Gastrocnemius medialis (tissue), 4 donors: ENCODE measurements around the gene PLET1. TPM values are rescaled to one million over a fixed set of nuclear protein-coding genes. Genes with fewer than 3 reads are reported as not detected.

ENCODE experiments used
- ATAC-seq, 2 donors: fragments of 150-250 bp; one replicate each; pipeline ENCODE4 v1.9.1; 2016
- DNase-seq, 2 donors: peaks; one replicate each; pipeline ENCODE4 v3.0.0-alpha.2; 2019
- H3K27ac ChIP-seq, 4 donors: fragments of 200-600 bp; sonication (generic); 1 replicate in 1 of 4; 2 replicates in 3 of 4; pipeline ENCODE4 v1.5.1; 2016 to 2018; ENCODE audit warnings: mild to moderate bottlenecking in 2 of 4, moderate library complexity in 1 of 4
- H3K27me3 ChIP-seq, 3 donors: fragments of 200-600 bp; sonication (generic) in 2 of 3; 1 replicate in 1 of 3; 2 replicates in 2 of 3; pipeline versions ENCODE4 v1.5.1 to v1.6.0; 2016 to 2019; ENCODE audit warnings: mild to moderate bottlenecking in 1 of 3, moderate library complexity in 1 of 3
- H3K36me3 ChIP-seq, 2 donors: fragments of 200-600 bp; sonication (generic) in 1 of 2; one replicate each; pipeline ENCODE4 v1.5.1; 2017 to 2018
- H3K4me1 ChIP-seq, 2 donors: fragments of 200-600 bp; sonication (generic) in 1 of 2; one replicate each; pipeline ENCODE4 v1.5.1; 2016 to 2017; ENCODE audit warnings: mild to moderate bottlenecking in 2 of 2
- H3K4me3 ChIP-seq, 4 donors: fragments of 200-600 bp; sonication (generic) in 3 of 4; 1 replicate in 1 of 4; 2 replicates in 3 of 4; pipeline ENCODE4 v1.5.1; 2016 to 2019; ENCODE audit warnings: mild to moderate bottlenecking in 2 of 4
- H3K9me3 ChIP-seq, 3 donors: fragments of 200-600 bp; sonication (generic) in 2 of 3; 1 replicate in 1 of 3; 2 replicates in 2 of 3; pipeline ENCODE4 v1.5.1; 2016 to 2019
- POLR2A ChIP-seq, 2 donors: fragments of 450-650 bp; IDR thresholded peaks; one replicate each; pipeline ENCODE4 v1.6.1; 2017; ENCODE audit warnings: antibody characterized with exemption in 2 of 2, mild to moderate bottlenecking in 2 of 2, moderate library complexity in 2 of 2
- in situ Hi-C, 4 donors: fragments of 200-750 bp; cut with MboI; loops; one replicate each; pipeline versions ENCODE4 v1.15.0 to v1.8.0; 2017; ENCODE audit warnings: low sequenced_read_pairs in 4 of 4
- intact Hi-C: fragments of 100-400 bp; cut with DNase I; formaldehyde crosslinking; loops from one replicate; pipeline ENCODE4 v1.15.1; 2023; ENCODE audit warnings: low total_unique reads
- total RNA-seq, 4 donors: library from RNA; depleted of rRNA; stranded (reverse); fragments of >200 nt; gene quantifications; one replicate each; pipeline versions ENCODE4 v1.1.0 to v1.2.3, GENCODE V29; 2016
- TF ChIP-seq, protein P1 (sequence below), 5 experiments: fragments of 450-650 bp in 3 of 5; fragments of 200-600 bp in 2 of 5; sonication (generic) in 2 of 5; IDR thresholded peaks in 4 of 5; conservative IDR thresholded peaks in 1 of 5; 1 replicate in 4 of 5; 2 replicates in 1 of 5; pipeline ENCODE4 v1.5.1; 2016 to 2019; ENCODE audit warnings: antibody characterized with exemption in 5 of 5, mild to moderate bottlenecking in 3 of 5, moderate library complexity in 3 of 5

Gene PLET1
- total RNA-seq, 4 donors from 2014 or later: not detected

DNA sequence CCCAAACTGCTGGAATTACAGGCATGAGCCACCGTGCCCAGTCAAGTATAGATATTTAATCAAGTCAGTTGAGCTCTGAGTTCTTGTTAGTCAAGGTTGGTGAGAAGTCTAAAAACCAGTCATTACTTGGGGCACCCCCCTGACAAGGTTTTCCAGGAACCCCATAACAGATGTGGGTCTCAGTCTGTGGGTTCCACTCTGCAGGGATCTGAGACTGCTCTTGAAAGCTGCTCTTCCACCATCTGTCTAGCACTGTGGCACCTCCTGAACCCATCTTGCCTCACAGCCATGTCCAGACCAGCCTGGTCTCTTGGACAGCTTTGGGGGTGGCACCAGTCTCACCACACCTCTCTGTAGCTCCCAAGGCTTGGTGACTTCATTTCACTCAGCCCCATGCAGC lies 44.3 kb upstream of the PLET1 start:
- in situ Hi-C loops: no loop called here
- no peak overlapping the region for H3K4me3 ChIP-seq
- no peaks in the 10 kb centered on the region for H3K27me3 ChIP-seq
- H3K9me3 ChIP-seq: no peaks in the 10 kb centered on the region
- no peak overlapping the region for H3K27ac ChIP-seq
- intact Hi-C loops: no loop called here
- H3K4me1 ChIP-seq: peaks cover 14 to 15% of the 10 kb centered on the region in 2 donors
- peaks cover 0 to 3% of the 10 kb centered on the region in 2 donors for H3K36me3 ChIP-seq
- DNase-seq (no peak), ATAC-seq (no peak)
- TF ChIP-seq POLR2A (IDR thresholded peaks at IDR 0.05): no peak
- TF ChIP-seq, protein P1, sequence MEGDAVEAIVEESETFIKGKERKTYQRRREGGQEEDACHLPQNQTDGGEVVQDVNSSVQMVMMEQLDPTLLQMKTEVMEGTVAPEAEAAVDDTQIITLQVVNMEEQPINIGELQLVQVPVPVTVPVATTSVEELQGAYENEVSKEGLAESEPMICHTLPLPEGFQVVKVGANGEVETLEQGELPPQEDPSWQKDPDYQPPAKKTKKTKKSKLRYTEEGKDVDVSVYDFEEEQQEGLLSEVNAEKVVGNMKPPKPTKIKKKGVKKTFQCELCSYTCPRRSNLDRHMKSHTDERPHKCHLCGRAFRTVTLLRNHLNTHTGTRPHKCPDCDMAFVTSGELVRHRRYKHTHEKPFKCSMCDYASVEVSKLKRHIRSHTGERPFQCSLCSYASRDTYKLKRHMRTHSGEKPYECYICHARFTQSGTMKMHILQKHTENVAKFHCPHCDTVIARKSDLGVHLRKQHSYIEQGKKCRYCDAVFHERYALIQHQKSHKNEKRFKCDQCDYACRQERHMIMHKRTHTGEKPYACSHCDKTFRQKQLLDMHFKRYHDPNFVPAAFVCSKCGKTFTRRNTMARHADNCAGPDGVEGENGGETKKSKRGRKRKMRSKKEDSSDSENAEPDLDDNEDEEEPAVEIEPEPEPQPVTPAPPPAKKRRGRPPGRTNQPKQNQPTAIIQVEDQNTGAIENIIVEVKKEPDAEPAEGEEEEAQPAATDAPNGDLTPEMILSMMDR (IDR thresholded peaks at IDR 0.05 in 4 of 5, conservative IDR thresholded peaks at IDR 0.05 in 1 of 5): no peak

DNA sequence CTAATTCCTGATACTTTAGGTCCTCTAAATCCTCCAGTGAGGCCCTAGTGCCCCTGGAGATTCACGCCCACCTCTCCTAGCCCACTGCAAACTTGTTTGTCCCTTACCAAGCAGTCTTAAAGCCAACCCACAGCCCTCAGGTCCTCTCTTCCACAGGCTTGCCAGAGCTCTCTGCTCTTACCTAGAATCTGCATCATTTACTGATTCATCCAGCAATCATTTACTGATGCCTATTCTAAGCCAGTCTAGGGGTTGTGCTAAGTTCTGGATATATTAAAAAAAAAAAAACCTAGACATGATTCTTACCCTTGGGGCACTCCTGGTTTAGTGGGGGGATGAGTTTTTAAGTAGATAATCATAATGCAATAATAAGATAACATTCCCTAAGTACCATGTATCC lies 43.0 kb upstream of the PLET1 start:
- no peak for TF ChIP-seq POLR2A (IDR thresholded peaks at IDR 0.05)
- TF ChIP-seq, protein P1 (IDR thresholded peaks at IDR 0.05 in 4 of 5, conservative IDR thresholded peaks at IDR 0.05 in 1 of 5): no peak
- no peak overlapping the region for H3K27ac ChIP-seq
- in situ Hi-C loops (no loop called here), intact Hi-C loops (no loop called here)
- no peak overlapping the region for H3K4me3 ChIP-seq
- peaks cover 19% of the 10 kb centered on the region in 2 donors for H3K4me1 ChIP-seq
- DNase-seq (no peak), ATAC-seq (no peak)
- no peaks in the 10 kb centered on the region for H3K9me3 ChIP-seq
- H3K36me3 ChIP-seq: peaks cover 0 to under 1% of the 10 kb centered on the region in 2 donors
- no peaks in the 10 kb centered on the region for H3K27me3 ChIP-seq

DNA sequence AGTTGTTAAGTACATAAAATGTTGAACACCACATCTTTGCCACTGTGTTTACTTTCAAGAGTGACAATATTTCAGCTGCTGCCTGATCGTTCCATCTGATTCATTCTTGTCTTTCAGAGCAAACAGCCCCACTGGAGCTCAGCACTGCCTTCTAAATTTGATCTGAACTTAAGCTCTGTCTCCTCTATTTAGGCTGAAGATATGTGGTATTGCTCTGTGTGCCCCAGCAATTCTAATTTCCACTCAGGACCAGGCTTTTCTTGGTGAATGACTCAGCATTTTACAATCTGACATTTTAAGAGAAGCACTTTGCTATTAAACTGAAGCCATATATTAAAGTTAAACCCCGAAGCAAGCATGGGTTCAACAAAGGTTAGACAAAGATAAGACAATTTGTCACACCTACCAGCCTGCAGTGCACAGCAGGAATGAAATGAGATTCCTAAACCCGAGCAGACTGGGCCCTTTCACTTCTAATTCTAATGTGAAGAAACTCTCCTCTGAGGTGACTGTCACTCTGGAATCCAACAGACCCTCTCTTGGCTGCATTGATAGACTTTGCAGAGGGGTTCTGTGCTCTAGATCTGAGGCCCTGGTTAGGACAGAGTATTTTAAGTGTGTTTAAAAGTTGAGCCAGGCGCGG lies 41.7 kb upstream of the PLET1 start:
- Histone ChIP-seq H3K9me3 (no peaks in the 10 kb centered on the region), H3K4me3 (no peak overlapping the region), H3K36me3 (no peaks in the 10 kb centered on the region), H3K27me3 (no peaks in the 10 kb centered on the region), H3K27ac (peak overlapping the region; percentile 18 to 55 (median 46)), H3K4me1 (peaks cover 20 to 22% of the 10 kb centered on the region in 2 donors)
- ATAC-seq (no peak), DNase-seq (no peak)
- intact Hi-C loops (no loop called here), in situ Hi-C loops (no loop called here)
- no peak for TF ChIP-seq POLR2A (IDR thresholded peaks at IDR 0.05)
- TF ChIP-seq, protein P1 (IDR thresholded peaks at IDR 0.05 in 4 of 5, conservative IDR thresholded peaks at IDR 0.05 in 1 of 5): no peak

DNA sequence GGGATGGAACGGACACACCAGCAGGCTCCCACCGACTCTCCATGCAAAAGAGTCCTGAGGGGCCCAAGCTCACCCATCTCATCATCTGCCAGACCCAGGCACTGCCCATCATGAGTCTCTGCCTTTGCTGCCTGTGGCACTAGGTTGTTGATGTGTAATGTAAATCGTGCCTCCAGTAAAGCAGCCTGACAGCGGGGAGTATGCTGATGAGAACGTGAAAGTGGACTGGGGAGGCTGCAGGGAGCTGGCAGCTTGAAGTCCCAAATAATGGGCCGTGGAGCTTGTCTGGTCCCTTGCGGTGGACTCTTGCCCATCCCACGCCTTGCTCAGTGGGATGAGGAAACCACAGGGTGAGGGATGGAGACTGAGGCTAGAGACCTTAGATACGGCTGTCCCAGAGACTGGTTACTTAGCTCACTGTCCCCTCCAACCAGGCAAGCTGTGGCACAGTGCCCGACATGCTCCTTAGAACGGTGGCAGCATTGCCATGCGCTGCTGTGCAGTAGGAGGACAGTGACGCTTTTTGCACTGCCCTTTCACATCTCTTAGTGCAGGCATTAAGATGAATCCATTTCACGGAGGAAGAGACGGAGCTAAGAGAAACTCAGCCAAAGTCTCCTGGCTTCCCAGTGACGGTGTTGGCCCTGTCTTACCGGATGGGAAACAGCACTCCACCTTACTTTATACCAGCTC lies 39.6 kb upstream of the PLET1 start:
- Histone ChIP-seq H3K4me1 (peaks cover 20 to 22% of the 10 kb centered on the region in 2 donors), H3K4me3 (no peak overlapping the region), H3K27me3 (no peaks in the 10 kb centered on the region), H3K9me3 (no peaks in the 10 kb centered on the region), H3K36me3 (no peaks in the 10 kb centered on the region), H3K27ac (no peak overlapping the region)
- ATAC-seq (no peak), DNase-seq (no peak)
- in situ Hi-C loops (no loop called here), intact Hi-C loops (no loop called here)
- TF ChIP-seq POLR2A (IDR thresholded peaks at IDR 0.05): no peak
- TF ChIP-seq, protein P1 (IDR thresholded peaks at IDR 0.05 in 4 of 5, conservative IDR thresholded peaks at IDR 0.05 in 1 of 5): no peak
